H9 (cell line): ENCODE measurements around the gene PRR30. TPM values are rescaled to one million over a fixed set of nuclear protein-coding genes. Genes with fewer than 3 reads are reported as not detected.

Experiments used
- DNase-seq: peaks from one replicate; pipeline ENCODE4 v3.0.0-alpha.2; 2017
- H2AFZ ChIP-seq: one replicate; pipeline ENCODE4 v1.6.1; 2013; ENCODE audit warnings: mild to moderate bottlenecking, low read length, control low read depth, moderate library complexity
- H2AK5ac ChIP-seq: 2 replicates; pipeline ENCODE4 v1.6.1; 2013; ENCODE audit warnings: low read length, control low read depth, mixed read lengths; ENCODE audit not compliant: insufficient read length
- H2BK120ac ChIP-seq: one replicate; pipeline ENCODE4 v1.6.1; 2013; ENCODE audit warnings: low read depth, mild to moderate bottlenecking, low read length, control low read depth, inconsistent platforms; ENCODE audit not compliant: poor library complexity, severe bottlenecking
- H2BK12ac ChIP-seq: 2 replicates; pipeline ENCODE4 v1.6.1; 2013; ENCODE audit warnings: low read length, control low read depth, mixed read lengths, low read depth; ENCODE audit not compliant: insufficient read length
- H2BK15ac ChIP-seq: 2 replicates; pipeline ENCODE4 v1.6.1; 2013; ENCODE audit warnings: low read depth, low read length, control low read depth
- H2BK20ac ChIP-seq: one replicate; pipeline ENCODE4 v1.6.1; 2013; ENCODE audit warnings: low read depth, mild to moderate bottlenecking, low read length, control low read depth, inconsistent platforms; ENCODE audit not compliant: poor library complexity, severe bottlenecking
- H2BK5ac ChIP-seq: 2 replicates; pipeline ENCODE4 v1.6.1; 2013; ENCODE audit warnings: low read length, control low read depth, mixed read lengths; ENCODE audit not compliant: insufficient read length
- H3K14ac ChIP-seq: 2 replicates; pipeline ENCODE4 v1.6.1; 2013; ENCODE audit warnings: low read length, control low read depth; ENCODE audit not compliant: insufficient read depth
- H3K18ac ChIP-seq: 2 replicates; pipeline ENCODE4 v1.6.1; 2013; ENCODE audit warnings: low read depth, mild to moderate bottlenecking, mixed read lengths, low read length, control low read depth; ENCODE audit not compliant: insufficient read length
- H3K23ac ChIP-seq: 2 replicates; pipeline ENCODE4 v1.6.1; 2013; ENCODE audit warnings: low read length, control low read depth, mixed read lengths, low read depth; ENCODE audit not compliant: insufficient read length
- H3K23me2 ChIP-seq: 2 replicates; pipeline ENCODE4 v1.6.1; 2013; ENCODE audit warnings: low read depth, mild to moderate bottlenecking, mixed read lengths, low read length, control low read depth; ENCODE audit not compliant: insufficient read length, poor library complexity, severe bottlenecking
- H3K27ac ChIP-seq: 2 replicates; pipeline ENCODE4 v1.5.1; 2013; ENCODE audit warnings: low read length, control low read depth, mixed read lengths, low read depth; ENCODE audit not compliant: insufficient read length
- H3K27me3 ChIP-seq: 2 replicates; pipeline ENCODE4 v1.6.1; 2013; ENCODE audit warnings: low read length, control low read depth, inconsistent platforms; ENCODE audit not compliant: insufficient read depth
- H3K4ac ChIP-seq: 2 replicates; pipeline ENCODE4 v1.6.1; 2013; ENCODE audit warnings: low read depth, mild to moderate bottlenecking, control low read depth, inconsistent platforms, low read length, moderate library complexity
- H3K4me1 ChIP-seq: 2 replicates; pipeline ENCODE4 v1.6.1; 2013; ENCODE audit warnings: low read length, control low read depth, inconsistent platforms; ENCODE audit not compliant: insufficient read depth
- H3K4me2 ChIP-seq: 2 replicates; pipeline ENCODE4 v1.6.1; 2013; ENCODE audit warnings: low read length, control low read depth, mixed read lengths; ENCODE audit not compliant: insufficient read length, insufficient read depth
- H3K56ac ChIP-seq: 2 replicates; pipeline ENCODE4 v1.6.1; 2013; ENCODE audit warnings: low read depth, mild to moderate bottlenecking, mixed read lengths, low read length, control low read depth; ENCODE audit not compliant: insufficient read length
- H3K79me1 ChIP-seq: 2 replicates; pipeline ENCODE4 v1.6.1; 2013; ENCODE audit warnings: low read depth, mild to moderate bottlenecking, moderate library complexity, low read length, control low read depth, inconsistent platforms; ENCODE audit not compliant: insufficient read depth, poor library complexity, severe bottlenecking
- H3K79me2 ChIP-seq: 2 replicates; pipeline ENCODE4 v1.6.1; 2013; ENCODE audit warnings: low read length, control low read depth, inconsistent platforms; ENCODE audit not compliant: insufficient read depth
- H3K9ac ChIP-seq: 2 replicates; pipeline ENCODE4 v1.6.1; 2013; ENCODE audit warnings: low read length, control low read depth, mixed read lengths; ENCODE audit not compliant: insufficient read length; ENCODE audit errors: extremely low read depth
- H3K9me3 ChIP-seq: one replicate; pipeline ENCODE4 v1.6.1; 2013; ENCODE audit warnings: low read depth, low read length, inconsistent platforms; ENCODE audit not compliant: control insufficient read depth
- H3T11ph ChIP-seq: one replicate; pipeline ENCODE4 v1.6.1; 2013; ENCODE audit warnings: mild to moderate bottlenecking, low read length, control low read depth, inconsistent platforms
- H4K20me1 ChIP-seq: one replicate; pipeline ENCODE4 v1.6.1; 2013; ENCODE audit not compliant: control insufficient read depth, insufficient read length, insufficient read depth
- H4K5ac ChIP-seq: 2 replicates; pipeline ENCODE4 v1.6.1; 2013; ENCODE audit warnings: low read depth, mild to moderate bottlenecking, mixed read lengths, low read length, control low read depth; ENCODE audit not compliant: insufficient read length
- H4K8ac ChIP-seq: replicated peaks from 2 replicates; pipeline ENCODE4 v1.6.1; 2013; ENCODE audit warnings: low read length, control low read depth, mixed read lengths, low read depth; ENCODE audit not compliant: insufficient read length
- H4K91ac ChIP-seq: 2 replicates; pipeline ENCODE4 v1.6.1; 2013; ENCODE audit warnings: low read depth, mild to moderate bottlenecking, moderate library complexity, mixed read lengths, low read length, control low read depth; ENCODE audit not compliant: insufficient read length
- H3K27ac Mint-ChIP-seq, 3 experiments: 2 replicates in 2 of 3; 3 replicates in 1 of 3; pipeline ENCODE4 v1.8.0; 2020 to 2021; ENCODE audit warnings: mixed read lengths in 3 of 3, mild to moderate bottlenecking in 1 of 3, moderate library complexity in 1 of 3
- H3K27me3 Mint-ChIP-seq: 2 replicates; pipeline ENCODE4 v1.8.0; 2021; ENCODE audit warnings: low read depth, mild to moderate bottlenecking, moderate library complexity, mixed read lengths
- H3K36me3 Mint-ChIP-seq, 3 experiments: 2 replicates in 2 of 3; 3 replicates in 1 of 3; pipeline ENCODE4 v1.8.0; 2020 to 2021; ENCODE audit warnings: low read depth in 3 of 3, mixed read lengths in 3 of 3; ENCODE audit not compliant: insufficient read depth in 1 of 3
- H3K4me1 Mint-ChIP-seq, 2 experiments: 2 replicates each; pipeline ENCODE4 v1.8.0; 2020; ENCODE audit warnings: mixed read lengths in 2 of 2
- H3K4me3 Mint-ChIP-seq, 2 experiments: 2 replicates in 1 of 2; 3 replicates in 1 of 2; pipeline ENCODE4 v1.8.0; 2020 to 2021; ENCODE audit warnings: mild to moderate bottlenecking in 2 of 2, mixed read lengths in 2 of 2, moderate library complexity in 1 of 2
- H3K9me3 Mint-ChIP-seq, 2 experiments: 2 replicates in 1 of 2; 3 replicates in 1 of 2; pipeline ENCODE4 v1.8.0; 2020; ENCODE audit warnings: mild to moderate bottlenecking in 2 of 2, mixed read lengths in 2 of 2, moderate library complexity in 1 of 2
- CTCF ChIP-seq: fragments of 200-600 bp; sonication (generic); conservative IDR thresholded peaks from 3 replicates; pipeline ENCODE4 v1.8.0; 2021; ENCODE audit warnings: antibody characterized with exemption, mild to moderate bottlenecking
- WGBS: extraction: QIAGEN DNeasy Blood & Tissue Kit; methylation state at CpG from one replicate; pipeline ENCODE4 v1.1.7; 2013; ENCODE audit warnings: missing lambda C conversion rate, low lambda C conversion rate, mixed read lengths; ENCODE audit not compliant: insufficient read length; ENCODE audit errors: extremely low coverage; 5-methylcytosine and 5-hydroxymethylcytosine counted together
- total RNA-seq: library from RNA; stranded (reverse); gene quantifications from 2 replicates; pipeline ENCODE4 v1.2.1, GENCODE V29; 2021

The PRR30 gene
- total RNA-seq, 1 experiment from 2014 or later: not detected

GRCh38 chr2:27175330-27175729 is 36.1 kb upstream of the PRR30 start:
- Histone ChIP-seq H2BK120ac (no peak overlapping the region), H3K27ac (no peak overlapping the region), H2BK5ac (no peak overlapping the region), H3K14ac (no peak overlapping the region), H3K27me3 (no peaks in the 10 kb centered on the region), H4K8ac (no peak overlapping the region), H3K18ac (no peak overlapping the region), H4K91ac (no peak overlapping the region), H3K23me2 (no peaks in the 10 kb centered on the region), H3K9me3 (no peaks in the 10 kb centered on the region), H4K20me1 (no peaks in the 10 kb centered on the region), H3K56ac (no peak overlapping the region), H3K4ac (no peak overlapping the region), H3K23ac (no peak overlapping the region), H2AK5ac (no peak overlapping the region), H3K79me2 (no peaks in the 10 kb centered on the region), H2AFZ (no peak overlapping the region), H3T11ph (no peak overlapping the region), H4K5ac (no peak overlapping the region), H3K9ac (no peak overlapping the region), H2BK12ac (no peak overlapping the region), H3K4me2 (no peak overlapping the region), H2BK15ac (no peak overlapping the region), H2BK20ac (no peak overlapping the region), H3K4me1 (no peaks in the 10 kb centered on the region), H3K79me1 (no peaks in the 10 kb centered on the region)
- H3K27me3 Mint-ChIP-seq: peaks cover 15% of the 10 kb centered on the region
- H3K27ac Mint-ChIP-seq: no peak overlapping the region
- no CpG with 5 or more reads among the region's 8 CpGs for WGBS
- no peaks in the 10 kb centered on the region for H3K36me3 Mint-ChIP-seq
- no peak for TF ChIP-seq CTCF
- H3K4me3 Mint-ChIP-seq: no peak overlapping the region
- no peaks in the 10 kb centered on the region for H3K9me3 Mint-ChIP-seq
- no peak for DNase-seq
- H3K4me1 Mint-ChIP-seq: peaks cover 0 to 6% of the 10 kb centered on the region in 2 experiments; a peak in 2 of 4 replicates
